ENCODE data around the gene ZNF26.

ZNF26 gene

GRCh38 chr12:132945806-132946205, 40.4 kb upstream of the ZNF26 start:
- Histone ChIP-seq H3K36me3 (ENCODE audit: control insufficient read depth, low read length) (peaks cover 17% of the 10 kb centered on the region), H3K27me3 (ENCODE audit: control insufficient read depth, low read length) (no peaks in the 10 kb centered on the region), H3K4me2 (ENCODE audit: low read length) (no peak overlapping the region), H3K9me3 (ENCODE audit: control insufficient read depth, insufficient read depth, low read length) (peaks cover 45% of the 10 kb centered on the region), H3K79me2 (ENCODE audit: control insufficient read depth, low read length) (no peaks in the 10 kb centered on the region), H3K4me3 (ENCODE audit: low read length) (no peak overlapping the region), H3K27ac (ENCODE audit: low read depth, low read length) (no peak overlapping the region), H3K9me2 (replicated peaks; ENCODE audit: control insufficient read depth, low read length) (no peaks in the 10 kb centered on the region), H3K4me1 (ENCODE audit: control insufficient read depth, low read length) (no peaks in the 10 kb centered on the region), H3F3A (ENCODE audit: control insufficient read depth, insufficient read depth) (no peaks in the 10 kb centered on the region), H4K20me1 (ENCODE audit: control insufficient read depth, insufficient read depth, low read depth, low read length) (no peaks in the 10 kb centered on the region)
- TF ChIP-seq EZH2phosphoT487 (IDR thresholded peaks at IDR 0.05; ENCODE audit: borderline replicate concordance, low read length) (no peak), CTCF (IDR thresholded peaks at IDR 0.05; ENCODE audit: low read depth, low read length, poor library complexity, severe bottlenecking) (no peak)

GRCh38 chr12:132946246-132946820, 39.8 kb upstream of the ZNF26 start:
- H3K4me1 ChIP-seq (ENCODE audit: control insufficient read depth, low read length): no peaks in the 10 kb centered on the region
- H3K27me3 ChIP-seq (ENCODE audit: control insufficient read depth, low read length): no peaks in the 10 kb centered on the region
- TF ChIP-seq EZH2phosphoT487 (IDR thresholded peaks at IDR 0.05; ENCODE audit: borderline replicate concordance, low read length): no peak
- no peaks in the 10 kb centered on the region for H3F3A ChIP-seq (ENCODE audit: control insufficient read depth, insufficient read depth)
- peaks cover 48% of the 10 kb centered on the region for H3K9me3 ChIP-seq (ENCODE audit: control insufficient read depth, insufficient read depth, low read length)
- H3K9me2 ChIP-seq (replicated peaks; ENCODE audit: control insufficient read depth, low read length): no peaks in the 10 kb centered on the region
- H3K27ac ChIP-seq (ENCODE audit: low read depth, low read length): no peak overlapping the region
- H3K4me3 ChIP-seq (ENCODE audit: low read length): no peak overlapping the region
- peaks cover 17% of the 10 kb centered on the region for H3K36me3 ChIP-seq (ENCODE audit: control insufficient read depth, low read length)
- H3K79me2 ChIP-seq (ENCODE audit: control insufficient read depth, low read length): no peaks in the 10 kb centered on the region
- H3K4me2 ChIP-seq (ENCODE audit: low read length): no peak overlapping the region
- no peaks in the 10 kb centered on the region for H4K20me1 ChIP-seq (ENCODE audit: control insufficient read depth, insufficient read depth, low read depth, low read length)

GRCh38 chr12:132948146-132949066, 37.8 kb upstream of the ZNF26 start:
- no peak overlapping the region for H3K4me3 ChIP-seq (ENCODE audit: low read length)
- H3K36me3 ChIP-seq (ENCODE audit: control insufficient read depth, low read length): peaks cover 9% of the 10 kb centered on the region

More at GRCh38 chr12:132948146-132949066, 37.8 kb upstream of the ZNF26 start:
- H3K79me2 ChIP-seq (ENCODE audit: control insufficient read depth, low read length): no peaks in the 10 kb centered on the region
- no peaks in the 10 kb centered on the region for H4K20me1 ChIP-seq (ENCODE audit: control insufficient read depth, insufficient read depth, low read depth, low read length)
- H3K9me3 ChIP-seq (ENCODE audit: control insufficient read depth, insufficient read depth, low read length): peaks cover 55% of the 10 kb centered on the region
- H3K27me3 ChIP-seq (ENCODE audit: control insufficient read depth, low read length): no peaks in the 10 kb centered on the region
- H3F3A ChIP-seq (ENCODE audit: control insufficient read depth, insufficient read depth): no peaks in the 10 kb centered on the region
- no peak overlapping the region for H3K27ac ChIP-seq (ENCODE audit: low read depth, low read length)
- H3K4me1 ChIP-seq (ENCODE audit: control insufficient read depth, low read length): no peaks in the 10 kb centered on the region
- H3K9me2 ChIP-seq (replicated peaks; ENCODE audit: control insufficient read depth, low read length): no peaks in the 10 kb centered on the region
- TF ChIP-seq CTCF (IDR thresholded peaks at IDR 0.05; ENCODE audit: low read depth, low read length, poor library complexity, severe bottlenecking): no peak
- TF ChIP-seq EZH2phosphoT487 (IDR thresholded peaks at IDR 0.05; ENCODE audit: borderline replicate concordance, low read length): no peak
- no peak overlapping the region for H3K4me2 ChIP-seq (ENCODE audit: low read length)
